ENCODE measurements around the gene MBNL1. TPM values are rescaled to one million over a fixed set of nuclear protein-coding genes. Genes with fewer than 3 reads are reported as not detected.

MBNL1 gene
- 295 and 308 TPM in 2 replicates for total RNA-seq

- H3K4me1 Mint-ChIP-seq (ENCODE audit: low read depth) = peaks cover 74% of the 10 kb centered on the region
- intact Hi-C loops (cut with micrococcal nuclease) = loop anchor here (1.0 to 5.0 kb wide), 9 partner anchors 10 to 894 kb away; partner anchors contain the start of gene RAP2B
- no peaks in the 10 kb centered on the region for H3K9me3 Mint-ChIP-seq
- H3K27ac Mint-ChIP-seq = peak within 1 kb of the TSS; percentile 94
- peak within 1 kb of the TSS; percentile 90 for H3K4me3 Mint-ChIP-seq
- DNase-seq (ENCODE audit: low spot score) = peak; percentile 81
- no peaks in the 10 kb centered on the region for H3K27me3 Mint-ChIP-seq (ENCODE audit: insufficient read depth)
- peaks cover 34% of the 10 kb centered on the region for H3K36me3 Mint-ChIP-seq (ENCODE audit: low read depth)
These were observed at the start of gene MBNL1 for GRCh38 chr3:152268555-152269055. Gene MBNL1 (plus strand): TSS chr3:152268929. CDS start chr3:152300194, 31,265 bp downstream.

GRCh38 chr3:152219216-152219615, 49.5 kb upstream of the MBNL1 start:
- intact Hi-C loops (cut with micrococcal nuclease) = no loop called here
- H3K27me3 Mint-ChIP-seq (ENCODE audit: insufficient read depth) = no peaks in the 10 kb centered on the region
- peak overlapping the region; percentile 91 for H3K27ac Mint-ChIP-seq
- H3K4me1 Mint-ChIP-seq (ENCODE audit: low read depth) = peaks cover 79% of the 10 kb centered on the region
- H3K9me3 Mint-ChIP-seq = no peaks in the 10 kb centered on the region
- H3K36me3 Mint-ChIP-seq (ENCODE audit: low read depth) = peaks cover 2% of the 10 kb centered on the region
- no peak for DNase-seq (ENCODE audit: low spot score)
- H3K4me3 Mint-ChIP-seq = peak overlapping the region; percentile 78

GRCh38 chr3:152219769-152220255, 48.9 kb upstream of the MBNL1 start:
- Mint-ChIP-seq H3K27ac (peak overlapping the region; percentile 54), H3K9me3 (no peaks in the 10 kb centered on the region), H3K36me3 (ENCODE audit: low read depth) (peaks cover 2% of the 10 kb centered on the region), H3K27me3 (ENCODE audit: insufficient read depth) (no peaks in the 10 kb centered on the region), H3K4me3 (no peak overlapping the region), H3K4me1 (ENCODE audit: low read depth) (peaks cover 77% of the 10 kb centered on the region)
- DNase-seq (ENCODE audit: low spot score) = no peak
- intact Hi-C loops (cut with micrococcal nuclease) = no loop called here

GRCh38 chr3:152222327-152222726, 46.4 kb upstream of the MBNL1 start:
- no peaks in the 10 kb centered on the region for H3K9me3 Mint-ChIP-seq
- no peaks in the 10 kb centered on the region for H3K27me3 Mint-ChIP-seq (ENCODE audit: insufficient read depth)
- H3K27ac Mint-ChIP-seq = peak overlapping the region; percentile 81
- DNase-seq (ENCODE audit: low spot score) = no peak
- peaks cover 2% of the 10 kb centered on the region for H3K36me3 Mint-ChIP-seq (ENCODE audit: low read depth)
- intact Hi-C loops (cut with micrococcal nuclease) = loop anchor here (1.0 kb wide), 3 partner anchors 8 to 19 kb away; no protein-coding TSS in a partner anchor
- H3K4me1 Mint-ChIP-seq (ENCODE audit: low read depth) = peaks cover 74% of the 10 kb centered on the region
- H3K4me3 Mint-ChIP-seq = peak overlapping the region; percentile 38

- Mint-ChIP-seq H3K4me1 (ENCODE audit: low read depth) (peaks cover 51% of the 10 kb centered on the region), H3K4me3 (no peak overlapping the region), H3K27ac (no peak overlapping the region), H3K9me3 (no peaks in the 10 kb centered on the region), H3K36me3 (ENCODE audit: low read depth) (peaks cover 2% of the 10 kb centered on the region), H3K27me3 (ENCODE audit: insufficient read depth) (no peaks in the 10 kb centered on the region)
- no peak for DNase-seq (ENCODE audit: low spot score)
- intact Hi-C loops (cut with micrococcal nuclease) = no loop called here
These were observed 43.5 kb upstream of the MBNL1 start for GRCh38 chr3:152225201-152225600.

- intact Hi-C loops (cut with micrococcal nuclease) = no loop called here
- Mint-ChIP-seq H3K27me3 (ENCODE audit: insufficient read depth) (no peaks in the 10 kb centered on the region), H3K4me1 (ENCODE audit: low read depth) (peaks cover 53% of the 10 kb centered on the region)
These were observed 42.6 kb upstream of the MBNL1 start for GRCh38 chr3:152226176-152226575.

GRCh38 chr3:152227027-152227426, 41.7 kb upstream of the MBNL1 start:
- peaks cover 1% of the 10 kb centered on the region for H3K36me3 Mint-ChIP-seq (ENCODE audit: low read depth)

More at GRCh38 chr3:152226176-152226575, 42.6 kb upstream of the MBNL1 start:
- Mint-ChIP-seq H3K9me3 (no peaks in the 10 kb centered on the region), H3K4me3 (no peak overlapping the region), H3K27ac (no peak overlapping the region), H3K36me3 (ENCODE audit: low read depth) (peaks cover 1% of the 10 kb centered on the region)
- DNase-seq (ENCODE audit: low spot score) = no peak

GRCh38 chr3:152229692-152230091, 39.0 kb upstream of the MBNL1 start:
- peaks cover 1% of the 10 kb centered on the region for H3K36me3 Mint-ChIP-seq (ENCODE audit: low read depth)
- intact Hi-C loops (cut with micrococcal nuclease) = loop anchor here (1.0 kb wide), 1 partner anchor 7 kb away; no protein-coding TSS in a partner anchor
- peaks cover 56% of the 10 kb centered on the region for H3K4me1 Mint-ChIP-seq (ENCODE audit: low read depth)
- no peak for DNase-seq (ENCODE audit: low spot score)
- no peak overlapping the region for H3K27ac Mint-ChIP-seq
- no peaks in the 10 kb centered on the region for H3K27me3 Mint-ChIP-seq (ENCODE audit: insufficient read depth)
- H3K4me3 Mint-ChIP-seq = no peak overlapping the region
- no peaks in the 10 kb centered on the region for H3K9me3 Mint-ChIP-seq

More at GRCh38 chr3:152227027-152227426, 41.7 kb upstream of the MBNL1 start:
- Mint-ChIP-seq H3K27ac (no peak overlapping the region), H3K9me3 (no peaks in the 10 kb centered on the region), H3K4me3 (no peak overlapping the region), H3K27me3 (ENCODE audit: insufficient read depth) (no peaks in the 10 kb centered on the region), H3K4me1 (ENCODE audit: low read depth) (peaks cover 53% of the 10 kb centered on the region)
- no peak for DNase-seq (ENCODE audit: low spot score)
- intact Hi-C loops (cut with micrococcal nuclease) = no loop called here

GRCh38 chr3:152230370-152230769, 38.4 kb upstream of the MBNL1 start:
- H3K27ac Mint-ChIP-seq = no peak overlapping the region
- no peaks in the 10 kb centered on the region for H3K9me3 Mint-ChIP-seq
- no peak for DNase-seq (ENCODE audit: low spot score)
- H3K4me3 Mint-ChIP-seq = no peak overlapping the region
- H3K27me3 Mint-ChIP-seq (ENCODE audit: insufficient read depth) = no peaks in the 10 kb centered on the region
- H3K4me1 Mint-ChIP-seq (ENCODE audit: low read depth) = peaks cover 56% of the 10 kb centered on the region
- H3K36me3 Mint-ChIP-seq (ENCODE audit: low read depth) = peaks cover 1% of the 10 kb centered on the region
- intact Hi-C loops (cut with micrococcal nuclease) = loop anchor here (1.0 kb wide), 1 partner anchor 8 kb away; no protein-coding TSS in a partner anchor

GRCh38 chr3:152232001-152232400, 36.7 kb upstream of the MBNL1 start:
- Mint-ChIP-seq H3K36me3 (ENCODE audit: low read depth) (peaks cover 1% of the 10 kb centered on the region), H3K27me3 (ENCODE audit: insufficient read depth) (no peaks in the 10 kb centered on the region), H3K9me3 (no peaks in the 10 kb centered on the region), H3K4me1 (ENCODE audit: low read depth) (peaks cover 65% of the 10 kb centered on the region), H3K27ac (no peak overlapping the region), H3K4me3 (no peak overlapping the region)
- no peak for DNase-seq (ENCODE audit: low spot score)
- intact Hi-C loops (cut with micrococcal nuclease) = loop anchor here (1.0 kb wide), 2 partner anchors 9 to 23 kb away; no protein-coding TSS in a partner anchor

GRCh38 chr3:152232679-152233078, 36.0 kb upstream of the MBNL1 start:
- Mint-ChIP-seq H3K36me3 (ENCODE audit: low read depth) (peaks cover 1% of the 10 kb centered on the region), H3K9me3 (peaks cover 2% of the 10 kb centered on the region), H3K27me3 (ENCODE audit: insufficient read depth) (no peaks in the 10 kb centered on the region), H3K4me1 (ENCODE audit: low read depth) (peaks cover 71% of the 10 kb centered on the region), H3K4me3 (no peak overlapping the region), H3K27ac (no peak overlapping the region)
- DNase-seq (ENCODE audit: low spot score) = no peak
- intact Hi-C loops (cut with micrococcal nuclease) = loop anchor here (1.0 kb wide), 2 partner anchors 9 to 23 kb away; no protein-coding TSS in a partner anchor

GRCh38 chr3:152234657-152235375, 33.9 kb upstream of the MBNL1 start:
- no peak for DNase-seq (ENCODE audit: low spot score)
- Mint-ChIP-seq H3K4me3 (no peak overlapping the region), H3K27ac (peak overlapping the region; percentile 8), H3K4me1 (ENCODE audit: low read depth) (peaks cover 84% of the 10 kb centered on the region), H3K9me3 (peaks cover 4% of the 10 kb centered on the region), H3K27me3 (ENCODE audit: insufficient read depth) (no peaks in the 10 kb centered on the region), H3K36me3 (ENCODE audit: low read depth) (peaks cover 1% of the 10 kb centered on the region)
- intact Hi-C loops (cut with micrococcal nuclease) = no loop called here

- H3K36me3 Mint-ChIP-seq (ENCODE audit: low read depth) = no peaks in the 10 kb centered on the region
- H3K27me3 Mint-ChIP-seq (ENCODE audit: insufficient read depth) = no peaks in the 10 kb centered on the region
- intact Hi-C loops (cut with micrococcal nuclease) = loop anchor here (1.0 kb wide), 1 partner anchor 12 kb away; no protein-coding TSS in a partner anchor
- DNase-seq (ENCODE audit: low spot score) = no peak
- H3K27ac Mint-ChIP-seq = no peak overlapping the region
- no peak overlapping the region for H3K4me3 Mint-ChIP-seq
- peaks cover 4% of the 10 kb centered on the region for H3K9me3 Mint-ChIP-seq
- H3K4me1 Mint-ChIP-seq (ENCODE audit: low read depth) = peaks cover 86% of the 10 kb centered on the region
These were observed 32.9 kb upstream of the MBNL1 start for GRCh38 chr3:152235709-152236298.

All from activated T-helper 1 cell treated with anti-CD3 and anti-CD28 coated beads, Interleukin-12 subunit alpha, Interleukin-12 subunit beta, Interleukin-2, Interleukin-4 antibody, amounts not matched to agents 30 ng/mL and 10 ng/mL and 1 ng/mL, durations not matched to agents 14 hours and 24 hours and 36 hours (primary cell).